Measurements from ENCODE around the gene SOX13.

SOX13 gene

DNA sequence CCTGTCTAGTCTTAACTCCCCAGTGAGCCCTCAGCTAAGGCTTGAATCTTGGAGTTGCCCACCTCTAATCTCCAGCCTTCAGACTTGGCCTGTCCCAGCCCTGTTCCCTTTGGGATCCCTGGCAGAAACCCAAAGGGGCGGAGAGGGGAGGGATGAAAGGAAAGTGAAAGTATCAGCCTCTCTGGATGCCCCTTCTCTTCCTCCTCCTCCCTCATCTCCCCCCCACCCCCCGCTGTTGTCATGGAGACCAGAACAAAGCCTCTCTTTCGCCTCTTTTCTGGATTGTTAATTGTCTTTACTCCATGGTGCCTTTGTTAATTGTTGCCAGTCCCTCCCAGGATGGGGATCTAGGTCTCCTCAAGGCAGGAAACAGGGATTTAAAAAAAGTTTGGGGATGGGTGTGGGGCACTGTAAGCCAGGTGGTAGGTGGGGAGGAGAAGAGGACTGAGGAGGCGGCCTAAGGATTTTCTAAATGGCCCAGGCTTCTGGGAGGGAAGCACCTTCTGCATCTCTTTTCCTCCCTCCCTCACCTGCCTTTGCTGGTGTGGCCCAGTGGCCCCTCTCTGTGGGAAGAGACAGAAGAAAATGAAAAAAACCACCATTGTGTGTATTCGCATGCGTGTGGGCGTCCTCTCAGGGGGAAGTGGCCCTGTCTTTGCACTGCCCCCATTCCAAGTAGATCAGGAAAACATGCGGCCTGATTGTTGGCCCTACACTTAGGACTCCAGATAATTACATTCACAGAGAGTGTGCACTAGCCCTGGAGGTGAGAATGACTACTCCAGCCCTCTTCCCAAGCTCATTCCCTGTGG is 7.5 kb upstream of the SOX13 start:
- no peak for DNase-seq

DNA sequence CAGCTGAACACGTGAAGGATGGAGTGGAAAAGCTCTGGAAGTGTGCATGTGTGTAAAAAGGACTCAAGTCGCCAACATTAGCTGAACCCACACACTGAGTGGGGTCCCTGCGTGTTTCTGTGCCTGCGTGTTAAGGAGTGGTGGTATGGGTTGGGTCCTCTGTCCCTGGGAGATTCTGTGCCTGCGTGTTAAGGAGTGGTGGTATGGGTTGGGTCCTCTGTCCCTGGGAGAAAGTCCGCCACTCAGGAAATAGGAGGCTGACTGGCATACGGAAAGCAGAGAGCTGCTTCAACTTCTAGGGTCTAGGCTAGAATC is 7.0 kb upstream of the SOX13 start:
- no peak for DNase-seq

DNA sequence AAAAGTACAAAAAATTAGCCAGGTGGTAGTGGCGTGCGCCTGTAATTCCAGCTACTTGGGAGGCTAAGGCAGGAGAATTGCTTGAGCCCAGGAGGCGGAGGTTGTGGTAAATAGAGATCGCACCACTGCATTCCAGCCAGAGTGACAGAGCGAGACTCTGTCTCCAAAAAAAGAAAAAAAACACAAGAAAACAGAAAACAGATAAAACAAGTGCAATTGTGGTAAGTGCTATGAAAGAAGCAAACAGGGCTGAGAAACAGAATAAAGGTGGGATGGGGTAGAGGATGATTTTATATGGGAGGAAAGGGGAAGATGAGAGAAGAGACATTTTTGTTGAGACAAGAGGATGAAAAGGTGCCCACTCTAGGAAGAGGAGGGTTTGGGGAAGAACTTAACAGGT is 5.0 kb upstream of the SOX13 start:
- no peak for DNase-seq

DNA sequence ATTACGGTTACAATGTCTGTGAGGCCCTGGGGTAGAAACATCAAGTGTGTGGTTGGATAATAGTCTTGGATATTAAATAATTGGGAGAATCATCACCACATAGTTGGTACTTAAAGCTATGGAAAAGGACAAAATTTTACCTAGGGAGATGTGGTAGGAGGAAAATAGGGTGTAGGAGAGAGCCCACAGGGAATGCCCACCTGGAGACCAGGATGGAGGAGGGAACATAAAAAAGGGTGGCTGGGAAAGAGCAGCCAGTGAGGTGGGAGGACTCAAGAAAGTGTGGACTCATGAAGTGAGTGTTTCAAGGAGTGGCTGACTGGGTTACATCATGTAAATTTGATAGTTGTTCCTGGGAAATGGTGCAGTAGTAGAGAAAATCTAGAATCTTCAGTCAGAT is 3.0 kb upstream of the SOX13 start:
- no peak for DNase-seq

DNA sequence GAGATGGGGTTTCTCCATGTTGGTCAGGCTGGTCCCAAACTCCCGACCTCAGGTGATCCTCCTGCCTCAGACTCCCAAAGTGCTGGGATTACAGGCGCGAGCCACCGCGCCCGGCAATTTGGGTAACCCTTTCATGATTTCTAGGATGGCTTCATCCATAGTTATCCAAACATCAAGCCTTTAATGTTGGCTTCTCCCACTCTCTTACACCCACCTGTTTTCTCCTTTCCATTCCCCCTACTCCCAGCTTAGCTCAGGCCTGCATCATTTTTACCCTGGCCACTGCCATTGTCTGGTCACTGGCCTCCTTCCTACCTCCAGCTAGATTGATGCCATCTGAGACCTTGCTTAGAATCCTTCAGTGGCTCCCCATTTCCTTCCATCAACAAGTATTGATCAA is 2.0 kb upstream of the SOX13 start:
- no peak for DNase-seq

DNA sequence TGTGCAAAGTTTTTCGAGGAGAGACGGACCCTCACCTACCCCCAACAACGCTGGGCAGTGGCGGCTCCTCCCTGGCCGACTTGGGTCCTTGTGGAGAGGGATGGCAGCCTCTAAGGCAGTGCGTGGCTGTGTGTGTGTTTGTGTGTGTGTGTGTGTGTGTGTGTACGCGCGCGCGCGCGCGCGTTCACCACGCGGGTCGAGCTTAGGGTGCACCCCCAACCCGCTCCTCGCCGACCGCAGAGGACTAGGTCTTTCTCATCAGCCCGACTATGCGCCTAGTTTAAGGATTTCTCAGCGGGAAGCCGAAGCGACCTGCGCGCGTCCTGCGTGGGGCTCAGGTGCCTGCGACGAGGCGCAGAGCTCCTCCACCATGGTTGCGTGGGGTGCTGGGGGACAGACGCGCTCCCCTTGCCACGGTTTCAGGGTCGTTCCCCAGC is 940 bp downstream of the SOX13 start:
- no peak for DNase-seq

DNA sequence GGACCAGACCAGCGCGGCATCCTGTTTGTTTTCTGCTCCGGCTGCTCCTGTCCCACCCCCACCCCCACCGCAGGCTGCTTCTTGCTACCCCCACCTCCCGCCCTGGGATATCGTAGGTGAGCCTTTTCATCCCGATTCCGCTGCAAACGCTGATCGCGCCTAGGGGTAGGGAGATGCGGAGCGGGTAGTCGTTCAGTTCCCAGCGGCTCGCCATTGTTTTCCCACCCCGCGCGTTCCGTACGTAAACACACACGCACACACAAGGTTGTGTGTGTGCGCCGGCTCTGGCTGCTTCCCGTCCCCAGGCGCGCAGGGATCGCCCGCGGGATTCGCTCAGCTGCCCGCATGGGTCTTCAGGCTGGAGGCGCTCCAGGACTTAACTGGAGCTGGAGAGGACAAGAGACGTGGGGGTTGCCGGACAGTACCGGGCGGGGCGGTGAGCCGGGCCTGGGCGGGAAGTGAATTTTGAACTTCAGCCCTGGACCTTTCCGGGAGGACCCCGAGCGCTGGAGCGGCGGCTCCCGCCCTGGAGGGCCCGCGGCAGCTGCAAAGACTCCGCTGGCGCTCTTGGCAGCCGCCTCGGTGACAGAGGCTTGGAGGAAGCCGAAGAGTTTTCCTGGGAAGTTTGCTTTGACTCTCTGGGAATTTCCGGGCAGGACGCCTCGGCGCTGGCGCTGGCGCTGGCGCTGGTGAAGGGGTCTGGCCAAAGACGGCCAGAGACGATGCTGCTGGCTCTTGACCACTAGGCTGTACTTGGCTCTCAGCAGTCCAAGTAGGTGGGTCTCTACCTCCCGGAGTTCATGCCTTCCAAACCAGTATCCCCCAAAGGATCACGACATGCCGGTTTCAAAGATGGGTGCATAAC is 1.6 kb downstream of the SOX13 start:
- DNase-seq = no peak

DNA sequence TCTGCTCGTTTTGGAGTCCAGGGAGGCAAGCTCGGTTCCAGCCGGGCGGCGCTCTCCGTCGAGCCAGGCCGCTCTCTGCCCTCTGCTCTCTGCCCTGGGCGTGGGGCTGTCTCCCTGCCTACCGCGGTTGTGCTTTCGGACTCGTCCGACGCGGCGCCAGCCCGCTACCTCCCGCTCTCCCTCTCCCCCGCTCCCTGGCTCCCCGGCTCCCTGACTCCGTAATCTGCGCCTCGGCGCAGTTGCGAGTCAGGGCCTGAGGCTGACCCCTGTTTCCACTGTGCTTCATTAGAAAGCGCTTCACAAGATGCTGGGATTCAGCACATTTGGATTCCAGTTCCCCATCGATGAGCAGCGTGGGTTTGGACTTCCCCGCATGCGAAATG is 2.2 kb downstream of the SOX13 start:
- DNase-seq = no peak

DNA sequence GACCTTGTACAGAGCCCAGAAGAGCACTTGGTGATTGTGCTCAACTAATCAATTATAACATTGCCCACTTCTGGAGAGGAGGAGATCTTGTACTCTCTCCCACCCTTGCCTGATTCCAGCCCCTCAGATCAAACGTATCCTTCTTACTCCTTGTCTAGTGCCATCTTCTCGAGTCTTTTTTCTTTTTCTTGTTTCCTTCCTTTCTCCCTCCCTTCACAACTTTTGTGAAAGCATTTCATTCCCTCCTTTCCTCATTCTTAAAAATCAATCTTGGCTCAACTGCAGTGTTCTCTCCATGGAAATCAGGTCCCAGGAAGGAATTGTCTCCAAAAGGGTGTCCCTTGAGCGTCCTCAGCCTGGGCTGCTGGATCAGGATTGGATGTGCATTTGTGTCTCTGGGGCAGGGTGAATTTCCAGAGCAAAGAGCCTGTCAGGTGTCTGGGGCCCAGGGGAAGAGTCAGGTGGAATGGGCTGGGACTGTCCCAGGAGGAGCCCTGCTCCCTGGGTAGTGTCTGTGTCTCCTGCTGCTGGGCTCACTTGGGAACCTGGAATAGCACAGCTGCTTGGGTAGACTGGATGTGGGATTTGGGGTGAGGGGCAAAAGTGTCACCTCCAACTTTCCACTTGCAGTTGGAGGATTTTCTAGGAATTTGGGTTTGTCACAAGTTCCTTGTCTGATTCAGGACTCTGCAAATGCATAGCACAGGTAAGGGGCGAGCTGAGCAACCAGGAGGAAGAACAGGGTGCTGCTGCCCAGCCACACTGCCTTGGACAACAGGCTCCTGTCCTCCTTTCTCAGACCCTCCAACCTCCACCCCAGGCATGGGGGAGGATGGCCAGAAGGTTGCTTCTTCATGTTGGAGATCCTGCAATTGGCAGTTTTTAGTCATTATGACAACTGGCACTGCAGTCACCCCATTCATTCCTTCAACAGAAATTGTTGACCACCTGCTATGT is 3.3 kb downstream of the SOX13 start:
- no peak for DNase-seq

DNA sequence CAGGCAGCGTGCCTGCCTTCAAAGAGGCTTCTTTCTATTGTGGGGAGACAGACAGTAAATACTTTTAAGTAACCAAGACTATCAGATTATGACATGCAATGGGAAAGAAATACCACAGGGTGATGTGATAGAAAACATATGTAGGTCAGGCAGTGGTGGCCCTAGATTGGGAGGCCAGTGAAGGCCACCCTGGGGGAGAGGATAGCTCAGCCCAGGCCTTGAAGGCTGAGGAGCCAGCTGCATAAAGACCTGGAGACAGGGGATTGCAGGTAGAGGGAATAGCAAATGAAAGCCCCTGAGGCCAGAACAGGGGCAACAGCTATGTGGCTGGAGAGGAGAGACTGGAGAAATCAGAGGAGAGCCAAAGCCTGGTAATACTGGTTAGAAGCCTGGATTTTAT is 4.0 kb downstream of the SOX13 start:
- DNase-seq = no peak

DNA sequence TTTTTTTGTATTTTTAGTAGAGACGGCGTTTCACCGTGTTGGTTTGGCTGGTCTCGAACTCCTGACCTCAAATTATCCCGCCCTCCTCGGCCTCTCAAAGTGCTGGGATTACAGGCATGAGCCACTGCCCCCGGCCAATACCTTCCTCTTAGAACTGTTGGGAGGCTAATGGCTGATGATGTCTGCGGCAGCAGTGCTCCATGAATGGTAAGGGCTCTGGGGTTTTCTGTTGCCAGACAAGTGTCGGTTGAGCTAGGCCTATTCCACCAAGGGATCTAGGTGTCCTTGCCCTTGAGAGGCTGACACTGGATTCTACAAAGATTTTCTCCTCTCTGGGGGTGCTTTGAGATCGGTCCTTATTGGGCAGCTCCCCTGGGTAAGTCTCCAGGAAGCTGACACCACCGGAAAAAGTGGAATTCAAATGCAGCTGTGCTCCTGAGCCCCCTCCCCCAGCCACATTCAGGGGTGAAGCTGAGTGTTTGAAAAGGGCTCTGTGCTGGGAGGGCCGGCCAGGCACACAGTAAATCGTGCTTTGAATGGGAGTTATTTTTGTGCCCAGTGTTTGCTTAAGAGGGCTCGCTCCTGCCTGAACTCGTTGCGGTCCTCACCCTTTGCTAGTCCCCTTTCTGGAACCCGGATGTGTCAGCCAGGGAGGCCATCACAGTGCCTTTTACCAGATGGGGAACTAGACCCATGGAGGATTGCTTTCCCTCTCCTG is 5.2 kb downstream of the SOX13 start:
- no peak for DNase-seq

DNA sequence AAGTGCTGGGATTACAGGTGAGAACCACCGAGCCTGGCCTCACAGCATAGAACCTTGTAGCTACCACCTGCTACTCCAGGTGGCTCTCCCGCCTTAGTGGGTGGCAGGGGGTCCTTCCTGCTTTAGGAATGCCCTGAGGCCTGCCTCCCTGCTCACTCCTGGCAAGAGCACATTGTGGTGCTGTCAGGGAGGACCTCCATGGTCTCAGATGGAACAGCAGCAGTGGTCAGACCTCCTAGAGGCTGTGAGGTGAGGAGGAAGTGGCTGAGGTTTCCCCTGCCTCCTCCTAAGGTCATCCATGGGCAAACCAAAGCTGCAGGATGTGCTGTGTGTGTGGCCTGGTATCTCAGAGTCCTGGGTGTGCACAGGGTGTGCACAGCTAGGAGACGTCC is 6.7 kb downstream of the SOX13 start:
- DNase-seq = no peak

DNA sequence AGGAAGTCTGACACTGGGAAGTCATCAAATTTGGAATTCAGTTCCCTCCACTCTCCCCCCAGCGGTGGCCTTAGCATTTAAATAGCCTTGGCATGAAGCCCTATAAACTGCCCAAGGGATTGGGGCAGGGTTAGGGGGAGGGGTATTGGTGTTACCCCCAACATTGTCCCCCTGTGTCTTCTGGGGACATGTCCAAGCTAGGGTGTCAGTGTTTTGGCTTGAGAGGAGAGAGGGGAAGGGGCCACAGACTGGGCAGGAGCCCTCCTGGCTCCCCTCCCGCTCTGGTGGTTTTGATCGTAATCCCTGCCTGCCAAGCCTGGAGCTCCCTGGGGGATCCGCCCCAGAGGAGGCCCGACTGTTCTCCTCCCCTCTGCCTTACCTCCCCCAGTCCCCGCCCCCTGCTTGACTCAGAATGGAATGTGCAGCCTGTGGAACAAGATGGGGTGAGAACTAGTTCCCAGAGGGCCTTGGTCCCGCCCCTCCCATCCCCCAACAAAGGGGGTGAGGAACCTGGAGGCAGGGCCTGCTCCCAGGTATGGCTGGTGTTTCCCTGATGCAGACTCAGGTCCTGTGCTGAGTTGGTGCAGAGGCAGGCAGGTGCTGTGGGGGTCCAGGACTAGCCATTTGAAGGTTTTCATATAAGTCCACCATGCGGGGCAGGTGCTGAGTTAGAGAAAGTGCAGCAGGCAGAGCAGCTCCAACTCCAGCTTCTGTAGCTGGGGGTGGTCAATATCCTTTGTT is 7.4 kb downstream of the SOX13 start:
- DNase-seq = peak; percentile 27

DNA sequence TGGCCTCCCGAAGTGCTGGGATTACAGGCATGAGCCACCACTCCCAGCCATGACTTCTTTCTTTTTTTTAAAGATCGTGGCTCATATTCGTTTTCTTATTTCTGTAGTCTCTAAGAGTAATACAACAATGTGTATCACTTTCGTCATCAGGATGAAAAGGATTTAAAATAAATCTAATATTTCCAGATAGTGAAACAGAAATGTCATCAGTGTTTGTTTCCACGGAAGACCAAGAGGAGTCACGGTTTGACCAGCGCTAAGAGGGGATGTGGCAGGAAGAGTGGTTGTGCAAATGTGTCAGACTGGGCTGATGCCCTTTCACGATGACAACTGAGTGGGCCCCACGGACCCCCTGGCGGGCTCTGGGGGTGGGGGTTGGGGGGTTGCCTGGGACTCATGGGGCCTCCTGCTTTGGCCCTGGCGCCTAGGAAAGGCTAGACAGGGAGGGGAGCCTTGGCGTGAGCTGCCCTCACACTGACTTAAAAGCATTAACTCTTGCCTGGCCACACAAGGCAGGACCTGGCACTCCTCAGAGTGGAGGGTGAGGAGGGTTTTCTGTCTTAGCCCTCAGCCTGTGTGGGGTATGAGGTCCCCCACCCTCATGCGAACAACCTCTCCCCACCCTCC is 8.4 kb downstream of the SOX13 start:
- DNase-seq = no peak

DNA sequence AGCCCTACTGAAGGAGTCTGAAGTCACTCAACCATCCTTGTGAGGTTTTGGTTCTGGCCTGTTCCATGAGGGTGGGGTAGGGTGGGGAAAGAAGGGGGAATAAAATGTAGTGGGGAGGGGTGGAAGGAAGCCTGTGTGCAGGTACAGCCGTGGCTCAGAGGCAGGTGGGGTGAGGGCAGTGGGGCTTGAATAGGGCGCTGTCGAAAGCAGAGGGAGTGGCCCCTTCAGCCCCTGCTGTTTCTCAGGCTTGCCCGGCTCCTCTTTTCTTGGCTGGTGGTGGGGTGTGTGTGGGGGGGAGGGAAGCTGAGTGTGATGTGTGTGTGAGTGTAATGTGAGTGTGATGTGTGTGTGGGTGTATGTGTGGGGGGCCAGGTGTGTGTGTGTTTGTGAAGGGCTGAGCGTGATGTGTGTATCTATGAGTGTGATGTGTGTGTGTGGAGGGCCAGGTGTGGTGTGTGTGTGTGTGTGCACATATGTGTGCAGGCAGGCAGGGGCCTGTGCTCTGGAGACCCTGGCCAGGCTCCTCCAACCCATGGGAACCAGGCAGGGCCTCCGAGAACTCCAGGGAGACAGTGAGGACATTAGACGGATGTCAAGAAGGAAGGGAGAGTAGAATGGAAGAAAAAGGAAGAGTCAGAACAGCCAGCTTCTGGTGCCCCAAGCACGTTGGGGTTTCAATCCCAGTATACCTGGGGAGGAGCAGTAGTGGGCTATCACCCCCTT is 9.0 kb downstream of the SOX13 start:
- no peak for DNase-seq

DNA sequence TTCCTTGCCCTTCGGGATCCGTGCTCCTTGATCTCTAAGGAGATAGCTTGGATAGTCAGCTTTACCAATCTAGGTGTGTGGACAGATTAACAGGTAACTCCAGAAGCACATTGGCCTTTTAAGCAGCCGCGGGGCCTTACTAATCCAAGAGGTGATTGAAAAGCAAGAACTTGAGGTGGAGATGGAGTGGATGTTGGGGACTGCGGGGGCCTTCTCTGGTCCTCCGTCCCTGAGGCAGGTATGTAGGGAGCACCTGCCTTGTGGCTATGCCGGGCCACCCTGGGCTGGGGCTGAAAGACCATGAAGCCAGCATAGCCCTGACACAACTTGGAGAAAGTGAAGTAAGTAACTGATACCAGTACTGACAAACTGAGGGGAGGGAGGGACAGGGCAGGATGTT is 10.6 kb downstream of the SOX13 start:
- DNase-seq = no peak

DNA sequence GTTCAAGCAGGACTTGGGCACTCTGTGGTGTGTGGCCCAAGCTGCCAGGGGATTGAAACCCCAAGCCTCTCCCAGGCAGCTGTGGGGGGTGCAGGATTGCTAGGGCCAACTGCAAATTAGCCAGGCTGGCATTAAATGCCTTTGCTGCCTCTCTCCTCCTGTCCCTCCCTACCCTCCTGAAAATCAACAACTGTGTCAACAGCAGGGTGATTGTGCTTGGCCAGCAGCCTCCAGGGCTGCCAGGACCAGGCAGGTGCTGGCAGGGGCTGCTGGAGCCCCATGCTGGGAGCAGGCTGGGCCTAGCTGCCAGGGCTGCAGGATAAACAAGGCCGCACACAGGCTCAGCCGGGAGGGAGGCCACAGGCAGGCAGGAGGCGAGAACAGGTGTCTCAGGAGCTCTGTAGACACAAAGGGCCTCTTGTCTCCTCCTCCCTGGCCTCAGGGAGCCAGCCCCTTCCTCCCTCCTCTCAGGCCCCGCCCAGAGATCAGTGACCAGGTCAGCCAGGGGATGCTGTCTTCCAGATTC is 11.4 kb downstream of the SOX13 start:
- peak; percentile 69 for DNase-seq

DNA sequence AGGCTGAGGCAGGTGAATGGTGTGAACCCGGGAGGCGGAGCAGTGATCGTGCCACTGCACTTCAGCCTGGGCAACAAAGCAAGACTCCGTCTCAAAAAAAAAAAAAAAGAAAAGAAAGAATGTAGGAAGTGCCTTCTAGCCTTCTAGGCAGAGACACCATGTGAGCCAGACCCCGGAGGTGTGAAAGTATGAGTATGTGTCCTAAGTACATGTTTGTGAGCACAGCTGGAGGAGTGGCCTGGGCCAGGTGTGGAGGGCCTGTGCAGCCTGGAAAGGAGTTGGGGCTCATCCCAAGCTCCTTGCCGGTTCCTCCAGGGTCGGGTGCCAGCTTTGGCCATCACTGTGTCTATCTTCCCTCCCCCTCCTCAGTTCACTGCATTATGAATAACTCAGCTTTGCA is 13.0 kb downstream of the SOX13 start:
- DNase-seq = no peak

DNA sequence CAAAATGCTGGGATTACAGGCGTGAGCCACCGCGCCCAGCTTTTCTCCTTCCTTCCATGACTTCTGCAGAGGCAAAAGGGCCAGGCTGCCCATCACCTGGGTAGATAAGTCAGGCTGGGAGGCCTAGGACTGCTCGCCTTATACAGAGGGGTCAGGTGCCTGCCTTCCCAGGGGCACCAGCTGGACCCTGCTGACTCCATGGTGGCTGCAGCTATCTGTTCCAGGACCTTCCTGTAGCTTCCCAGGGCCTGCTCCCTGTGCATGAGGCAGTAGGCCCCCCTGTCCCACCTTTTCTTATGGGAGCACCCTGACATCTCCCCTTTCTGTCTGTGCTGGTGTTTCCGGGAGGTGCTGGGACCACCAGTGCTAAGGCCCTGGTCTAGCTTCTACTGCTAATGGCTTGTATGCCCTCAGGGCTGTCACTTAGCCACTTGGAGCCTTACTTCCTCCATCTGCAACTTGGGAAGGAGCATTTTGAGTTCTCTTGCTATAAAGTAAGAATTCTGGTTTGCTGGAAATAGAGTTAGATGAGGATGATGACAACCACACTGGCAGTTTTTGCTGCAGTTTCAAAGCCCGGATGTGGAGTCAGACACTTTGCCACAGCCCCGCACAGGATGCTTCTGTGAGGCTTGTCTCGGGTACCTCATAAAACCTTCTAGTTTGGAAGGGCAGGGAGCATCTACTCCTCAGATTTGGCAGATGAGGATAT is 14.4 kb downstream of the SOX13 start:
- DNase-seq = no peak

Measured in DMS 273 treated with DMSO at 0.1 percent for 48 hours (cell line).